AG04449 (cell line): ENCODE measurements around the gene MBD2.
A peak's percentile ranks its signal among the peaks of the same experiment; 100 is the strongest.
"Not testable (repeated sequence)": the region's sequence is repeated elsewhere in the genome, so short reads cannot be mapped to it uniquely, and the experiment has no call there.

Experiments
- CTCF ChIA-PET: fragments of 350-600 bp; formaldehyde crosslinking; extraction: SDS; loops from one replicate; lab custom pipeline; 2021; ENCODE audit warnings: antibody characterized with exemption; lab: Yijun Ruan, JAX
- POLR2A ChIA-PET: fragments of 400-600, 350-600 bp; formaldehyde crosslinking; extraction: SDS; loops from one replicate; lab custom pipeline; 2020; ENCODE audit warnings: antibody characterized with exemption, inconsistent platforms; lab: Yijun Ruan, JAX
- DNase-seq: peaks from one replicate; pipeline ENCODE4 v3.0.0-alpha.2; 2010; ENCODE audit warnings: low read depth, low spot score
- H3K4me3 ChIP-seq: 2 replicates; pipeline ENCODE4 v1.5.1; 2011; ENCODE audit warnings: low read depth, mild to moderate bottlenecking, control low read depth, low read length
- TF ChIP-seq, protein P1 (sequence below): IDR thresholded peaks from one replicate; pipeline ENCODE4 v1.5.1; 2011; ENCODE audit warnings: mild to moderate bottlenecking, moderate library complexity, low read length, control low read depth, inconsistent platforms; ENCODE audit not compliant: insufficient read depth; ENCODE audit errors: missing control alignments

The MBD2 gene

GRCh38 chr18:54220406-54220805 lies 4.1 kb downstream of the MBD2 start:
- no peak for DNase-seq
- POLR2A ChIA-PET, result no interaction called here
- CTCF ChIA-PET, result no interaction called here
- no peak overlapping the region for H3K4me3 ChIP-seq
- TF ChIP-seq, protein P1, sequence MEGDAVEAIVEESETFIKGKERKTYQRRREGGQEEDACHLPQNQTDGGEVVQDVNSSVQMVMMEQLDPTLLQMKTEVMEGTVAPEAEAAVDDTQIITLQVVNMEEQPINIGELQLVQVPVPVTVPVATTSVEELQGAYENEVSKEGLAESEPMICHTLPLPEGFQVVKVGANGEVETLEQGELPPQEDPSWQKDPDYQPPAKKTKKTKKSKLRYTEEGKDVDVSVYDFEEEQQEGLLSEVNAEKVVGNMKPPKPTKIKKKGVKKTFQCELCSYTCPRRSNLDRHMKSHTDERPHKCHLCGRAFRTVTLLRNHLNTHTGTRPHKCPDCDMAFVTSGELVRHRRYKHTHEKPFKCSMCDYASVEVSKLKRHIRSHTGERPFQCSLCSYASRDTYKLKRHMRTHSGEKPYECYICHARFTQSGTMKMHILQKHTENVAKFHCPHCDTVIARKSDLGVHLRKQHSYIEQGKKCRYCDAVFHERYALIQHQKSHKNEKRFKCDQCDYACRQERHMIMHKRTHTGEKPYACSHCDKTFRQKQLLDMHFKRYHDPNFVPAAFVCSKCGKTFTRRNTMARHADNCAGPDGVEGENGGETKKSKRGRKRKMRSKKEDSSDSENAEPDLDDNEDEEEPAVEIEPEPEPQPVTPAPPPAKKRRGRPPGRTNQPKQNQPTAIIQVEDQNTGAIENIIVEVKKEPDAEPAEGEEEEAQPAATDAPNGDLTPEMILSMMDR, result no peak

DNA sequence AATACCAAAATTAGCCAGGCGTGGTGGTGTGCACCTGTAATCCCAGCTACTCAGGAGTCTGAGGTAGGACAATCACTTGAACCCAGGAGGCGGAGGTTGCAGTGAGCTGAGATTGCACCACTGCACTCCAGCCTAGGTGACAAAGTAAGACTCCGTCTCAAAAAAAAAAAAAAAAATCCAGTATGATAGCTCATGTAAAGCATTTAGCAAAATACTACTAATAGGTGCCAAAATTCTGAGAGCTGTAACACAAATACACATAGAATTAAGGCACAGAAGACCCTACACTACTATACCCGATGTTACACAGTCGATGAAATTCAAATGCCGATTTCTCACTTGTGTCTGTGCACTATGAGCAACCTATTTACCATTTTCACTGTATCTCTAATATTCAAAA lies 5.7 kb downstream of the MBD2 start:
- POLR2A ChIA-PET, DNase-seq, H3K4me3 ChIP-seq, CTCF ChIA-PET: not testable (repeated sequence)

GRCh38 chr18:54218299-54218698 lies 6.2 kb downstream of the MBD2 start:
- no peak for DNase-seq
- H3K4me3 ChIP-seq, result no peak overlapping the region
- TF ChIP-seq, protein P1, result no peak
- ChIA-PET CTCF (no interaction called here), POLR2A (no interaction called here)

GRCh38 chr18:54217624-54218023 lies 6.8 kb downstream of the MBD2 start:
- no peak overlapping the region for H3K4me3 ChIP-seq
- TF ChIP-seq, protein P1, result no peak
- ChIA-PET CTCF (no interaction called here), POLR2A (no interaction called here)
- DNase-seq, result no peak

GRCh38 chr18:54215069-54215468 lies 9.4 kb downstream of the MBD2 start:
- TF ChIP-seq, protein P1, result no peak
- CTCF ChIA-PET, result no interaction called here
- POLR2A ChIA-PET, result no interaction called here
- no peak overlapping the region for H3K4me3 ChIP-seq
- DNase-seq, result peak; percentile 19

GRCh38 chr18:54210463-54210862 lies 14.0 kb downstream of the MBD2 start:
- CTCF ChIA-PET, result no interaction called here
- no peak overlapping the region for H3K4me3 ChIP-seq
- POLR2A ChIA-PET, result no interaction called here
- DNase-seq, result no peak
- TF ChIP-seq, protein P1, result no peak

DNA sequence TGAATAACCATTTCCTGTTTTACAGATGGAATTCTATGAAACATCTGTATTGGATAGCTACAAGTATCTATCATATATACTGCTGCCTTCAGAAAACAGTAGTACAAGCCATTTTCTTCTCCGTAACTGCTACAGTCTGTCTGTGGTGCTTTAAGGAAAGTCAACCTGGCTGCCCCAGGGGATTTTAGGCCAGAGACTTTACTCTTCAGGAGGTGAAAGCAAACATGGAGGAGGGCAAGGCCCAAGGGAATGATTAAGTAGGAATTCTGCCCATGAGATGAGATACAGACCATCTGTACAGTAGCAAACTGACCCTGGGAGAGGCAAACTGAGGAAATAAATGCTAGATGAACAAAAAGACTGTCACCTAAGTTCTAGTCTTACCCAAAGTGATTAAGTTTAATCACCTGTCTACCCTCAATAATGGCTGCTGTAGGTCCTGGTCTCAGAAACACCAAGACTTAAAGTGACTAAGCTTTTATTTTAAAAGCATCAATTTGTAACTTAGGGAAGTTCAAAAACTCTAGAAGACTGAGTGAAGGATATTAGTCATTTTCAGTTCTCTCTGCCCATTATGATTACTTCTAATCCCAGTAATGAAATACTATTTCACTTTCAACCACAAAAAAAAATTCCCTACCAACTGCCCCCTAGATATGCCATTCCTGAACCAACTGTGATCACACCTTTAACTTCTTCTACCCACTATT lies 14.8 kb downstream of the MBD2 start:
- TF ChIP-seq, protein P1, result no peak
- no peak for DNase-seq
- POLR2A ChIA-PET, result interaction anchor here (0.7 to 1.0 kb wide), 2 partner anchors 13 to 59 kb away, joined by 3 to 5 read pairs; no protein-coding TSS in a partner anchor
- H3K4me3 ChIP-seq, result no peak overlapping the region
- CTCF ChIA-PET, result interaction anchor here (1.0 kb wide), 1 partner anchor 13 kb away, joined by 3 read pairs; no protein-coding TSS in a partner anchor
